Naive thymus-derived CD8-positive, alpha-beta T cell (primary cell): ENCODE measurements around the gene UGT1A8. TPM values are rescaled to one million over a fixed set of nuclear protein-coding genes. Genes with fewer than 3 reads are reported as not detected.
"Not testable (repeated sequence)": the region's sequence is repeated elsewhere in the genome, so short reads cannot be mapped to it uniquely, and the experiment has no call there.

Experiments
- ATAC-seq, 2 donors: fragments of 150-1000 bp; cut with Tn5 transposase in 1 of 2; sonication (Bioruptor Pico), chemical (Tn5 transposase) in 1 of 2; 1 replicate in 1 of 2; 2 replicates in 1 of 2; pipeline ENCODE4 v1.10.0; 2021; ENCODE audit warnings: mild to moderate bottlenecking in 2 of 2, moderate library complexity in 2 of 2
- POLR2A ChIA-PET: fragments of 350-600 bp; sonication (Branson Sonifier 250); formaldehyde crosslinking; loops from one replicate; lab custom pipeline; 2021; ENCODE audit warnings: antibody characterized with exemption; lab: Charles Lee
- DNase-seq, 10 donors: peaks; one replicate each; pipeline versions ENCODE4 v3.0.0 to v3.0.0-alpha.2; 2020 to 2022
- H3K27ac Mint-ChIP-seq, 10 donors: one replicate each; pipeline ENCODE4 v1.8.0; 2020 to 2022; ENCODE audit warnings: mild to moderate bottlenecking in 10 of 10, mixed read lengths in 10 of 10, moderate library complexity in 4 of 10, inconsistent platforms in 1 of 10
- H3K27me3 Mint-ChIP-seq, 5 donors: one replicate each; pipeline ENCODE4 v1.8.0; 2021 to 2022; ENCODE audit warnings: mixed read lengths in 5 of 5
- H3K36me3 Mint-ChIP-seq, 3 donors: one replicate each; pipeline ENCODE4 v1.8.0; 2020 to 2022; ENCODE audit warnings: mixed read lengths in 3 of 3, mild to moderate bottlenecking in 2 of 3, inconsistent platforms in 1 of 3
- H3K4me1 Mint-ChIP-seq, 4 donors: one replicate each; pipeline ENCODE4 v1.8.0; 2021 to 2022; ENCODE audit warnings: mixed read lengths in 4 of 4
- H3K4me3 Mint-ChIP-seq, 10 donors: one replicate each; pipeline ENCODE4 v1.8.0; 2020 to 2022; ENCODE audit warnings: mild to moderate bottlenecking in 10 of 10, mixed read lengths in 10 of 10, moderate library complexity in 6 of 10, inconsistent platforms in 1 of 10
- H3K9me3 Mint-ChIP-seq, 9 donors: one replicate each; pipeline ENCODE4 v1.8.0; 2020 to 2022; ENCODE audit warnings: mixed read lengths in 9 of 9, mild to moderate bottlenecking in 3 of 9, inconsistent platforms in 1 of 9, moderate library complexity in 1 of 9
- polyA plus RNA-seq, 3 donors: library from polyadenylated mRNA; unstranded; fragments of 300-500 nt; fragmentation: Illumina TruSeq; gene quantifications; one replicate each; pipeline ENCODE4 v1.2.3, GENCODE V29; 2021
- total RNA-seq, 8 experiments: library from RNA in 2 of 8; stranded (reverse) in 2 of 8; gene quantifications; one replicate each; pipeline ENCODE4 v1.2.3 and lab custom pipeline; 2021 to 2026

Gene UGT1A8
- total and polyA plus RNA-seq, 5 experiments from 2014 or later = not detected

- no peak overlapping the region for H3K27ac Mint-ChIP-seq
- H3K36me3 Mint-ChIP-seq = no peaks in the 10 kb centered on the region
- H3K4me1 Mint-ChIP-seq = peaks cover 0 to 6% (median 2%) of the 10 kb centered on the region in 4 donors
- H3K4me3 Mint-ChIP-seq = no peak overlapping the region
- DNase-seq = peak; percentile 22 to 83 (median 56)
- POLR2A ChIA-PET = no interaction called here
- peak; percentile 54 to 74 for ATAC-seq
- no peaks in the 10 kb centered on the region for H3K9me3 Mint-ChIP-seq
- peaks cover 4 to 40% (median 19%) of the 10 kb centered on the region in 5 donors for H3K27me3 Mint-ChIP-seq
Observed at GRCh38 chr2:233711312-233712008, 94.0 kb downstream of the UGT1A8 start.

- POLR2A ChIA-PET = no interaction called here
- H3K36me3 Mint-ChIP-seq = no peaks in the 10 kb centered on the region
- H3K27ac Mint-ChIP-seq = no peak within 1 kb of the TSS
Observed at GRCh38 chr2:233712611-233713261, 95.3 kb downstream of the UGT1A8 start, which contains the start of gene UGT1A5. TSS of gene UGT1A5 (plus strand) at chr2:233712907. CDS start at chr2:233712992, 85 bp downstream.

DNA sequence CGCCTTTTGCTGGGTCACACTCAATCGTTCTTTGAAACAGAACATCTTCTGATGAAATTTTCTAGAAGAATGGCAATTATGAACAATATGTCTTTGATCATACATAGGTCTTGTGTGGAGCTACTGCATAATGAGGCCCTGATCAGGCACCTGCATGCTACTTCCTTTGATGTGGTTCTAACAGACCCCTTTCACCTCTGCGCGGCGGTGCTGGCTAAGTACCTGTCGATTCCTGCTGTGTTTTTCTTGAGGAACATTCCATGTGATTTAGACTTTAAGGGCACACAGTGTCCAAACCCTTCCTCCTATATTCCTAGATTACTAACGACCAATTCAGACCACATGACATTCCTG is 95.8 kb downstream of the UGT1A8 start:
- DNase-seq (no peak), ATAC-seq (no peak)
- Mint-ChIP-seq H3K27me3 (peaks cover 7 to 57% (median 26%) of the 10 kb centered on the region in 5 donors), H3K9me3 (no peaks in the 10 kb centered on the region), H3K4me3 (peak overlapping the region in 1 of 10 donors; percentile 52), H3K36me3 (no peaks in the 10 kb centered on the region), H3K27ac (no peak overlapping the region), H3K4me1 (peaks cover 0 to 6% (median 2%) of the 10 kb centered on the region in 4 donors)
- POLR2A ChIA-PET = no interaction called here

More at GRCh38 chr2:233712611-233713261, 95.3 kb downstream of the UGT1A8 start, which contains the start of gene UGT1A5:
- H3K27me3 Mint-ChIP-seq = peaks cover 6 to 52% (median 24%) of the 10 kb centered on the region in 5 donors
- H3K4me3 Mint-ChIP-seq = peak within 1 kb of the TSS in 1 of 10 donors; percentile 52
- no peaks in the 10 kb centered on the region for H3K9me3 Mint-ChIP-seq
- H3K4me1 Mint-ChIP-seq = peaks cover 0 to 6% (median 2%) of the 10 kb centered on the region in 4 donors
- ATAC-seq (no peak), DNase-seq (no peak)

- DNase-seq (no peak), ATAC-seq (no peak)
- Mint-ChIP-seq H3K27me3 (peaks cover 9 to 66% (median 26%) of the 10 kb centered on the region in 5 donors), H3K36me3 (no peaks in the 10 kb centered on the region), H3K27ac (no peak overlapping the region), H3K9me3 (no peaks in the 10 kb centered on the region), H3K4me1 (peaks cover 0 to 6% (median 2%) of the 10 kb centered on the region in 4 donors), H3K4me3 (no peak overlapping the region)
- POLR2A ChIA-PET = no interaction called here
Observed at GRCh38 chr2:233714121-233714520, 96.7 kb downstream of the UGT1A8 start.

DNA sequence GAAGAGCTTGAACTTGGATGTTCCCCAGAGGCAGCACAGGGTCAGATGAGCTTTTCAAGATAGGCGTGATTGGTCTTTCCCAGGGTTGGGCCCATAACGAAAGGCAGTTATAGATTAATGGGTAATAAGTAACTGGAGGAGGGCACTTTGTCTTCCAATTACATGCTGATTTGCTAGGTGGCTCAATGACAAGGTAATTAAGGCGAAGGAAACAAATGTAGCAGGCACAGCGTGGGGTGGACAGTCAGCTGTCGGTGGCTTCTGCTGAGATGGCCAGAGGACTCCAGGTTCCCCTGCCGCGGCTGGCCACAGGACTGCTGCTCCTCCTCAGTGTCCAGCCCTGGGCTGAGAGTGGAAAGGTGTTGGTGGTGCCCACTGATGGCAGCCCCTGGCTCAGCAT is 101.1 kb downstream of the UGT1A8 start, which contains the start of gene UGT1A4:
Gene UGT1A4, plus strand, starts transcription at position 185 of the 400 bp plus-strand sequence. Its CDS starts 85 bp downstream, at position 270.
- H3K36me3 Mint-ChIP-seq = no peaks in the 10 kb centered on the region
- ATAC-seq = no peak
- POLR2A ChIA-PET = no interaction called here
- H3K27ac Mint-ChIP-seq = peak within 1 kb of the TSS in 1 of 10 donors; percentile 9
- H3K9me3 Mint-ChIP-seq = no peaks in the 10 kb centered on the region
- no peak for DNase-seq
- no peak within 1 kb of the TSS for H3K4me3 Mint-ChIP-seq
- H3K4me1 Mint-ChIP-seq = peaks cover 0 to 1% (median under 1%) of the 10 kb centered on the region in 4 donors
- H3K27me3 Mint-ChIP-seq = peaks cover 14 to 63% (median 29%) of the 10 kb centered on the region in 5 donors

GRCh38 chr2:233728723-233729301 is 111.4 kb downstream of the UGT1A8 start, which contains the start of gene UGT1A3:
TSS of gene UGT1A3 (plus strand) at chr2:233729042. CDS start at chr2:233729127, 85 bp downstream.
- no peak within 1 kb of the TSS for H3K27ac Mint-ChIP-seq
- no peaks in the 10 kb centered on the region for H3K4me1 Mint-ChIP-seq
- POLR2A ChIA-PET = no interaction called here
- DNase-seq (no peak), ATAC-seq (no peak)
- no peaks in the 10 kb centered on the region for H3K36me3 Mint-ChIP-seq
- peaks cover 4 to 53% (median 18%) of the 10 kb centered on the region in 5 donors for H3K27me3 Mint-ChIP-seq
- H3K9me3 Mint-ChIP-seq = peaks cover 0 to 3% (median 0%) of the 10 kb centered on the region in 9 donors
- H3K4me3 Mint-ChIP-seq = no peak within 1 kb of the TSS

DNA sequence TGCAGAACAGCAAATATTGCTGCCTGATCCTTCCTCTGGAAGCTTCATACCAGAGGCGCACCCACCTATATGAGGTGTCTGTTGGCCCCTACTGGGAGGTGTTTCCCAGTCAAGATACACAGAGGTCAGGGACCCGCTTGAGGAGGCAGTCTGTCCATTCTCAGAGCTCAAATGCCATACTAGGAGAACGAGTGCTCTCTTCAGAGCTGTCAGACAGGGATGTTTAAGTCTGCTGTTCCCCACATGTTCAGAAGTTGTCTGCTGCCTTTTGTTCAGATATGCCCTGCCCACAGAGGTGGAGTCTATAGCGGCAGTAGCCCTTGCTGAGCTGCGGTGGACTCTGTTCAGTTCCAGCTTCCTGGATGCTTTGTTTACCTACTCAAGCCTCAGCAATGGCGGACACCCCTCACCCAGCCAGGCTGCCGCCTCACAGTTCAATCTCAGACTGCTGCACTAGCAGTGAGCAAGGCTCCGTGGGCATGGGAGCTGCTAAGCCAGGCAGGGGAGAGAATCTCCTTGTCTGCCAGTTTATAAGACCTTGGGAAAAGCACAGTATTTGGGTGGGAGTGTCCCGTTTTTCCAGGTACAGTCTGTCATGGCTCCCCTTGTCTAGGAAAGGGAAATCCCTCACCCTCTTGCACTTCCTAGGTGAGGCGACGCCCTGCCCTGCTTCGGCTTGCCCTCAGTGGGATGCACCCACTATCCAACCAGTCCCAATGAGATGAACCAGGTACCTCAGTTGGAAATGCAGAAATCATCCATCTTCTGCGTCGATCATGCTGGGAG is 119.6 kb downstream of the UGT1A8 start:
- POLR2A ChIA-PET = not testable (repeated sequence)

DNA sequence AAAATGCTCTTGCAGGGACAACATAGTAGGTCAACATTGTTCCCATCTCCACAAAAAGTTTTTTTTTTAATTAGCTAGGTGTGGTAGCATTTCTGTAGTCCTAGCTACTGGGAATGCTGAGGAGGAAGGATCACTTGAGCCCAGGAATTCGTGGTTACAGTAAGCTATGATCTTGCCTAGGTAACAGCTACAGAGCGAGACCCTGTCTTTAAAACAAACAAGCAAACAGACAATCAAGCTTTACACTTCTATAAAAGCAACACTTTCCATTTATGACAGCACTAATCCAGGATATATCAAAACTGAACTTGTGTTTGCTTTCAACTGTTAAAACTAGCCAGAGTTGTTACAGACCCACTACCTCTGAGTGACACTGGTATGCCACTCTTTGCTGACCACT is 123.4 kb downstream of the UGT1A8 start:
- H3K27ac Mint-ChIP-seq = no peak overlapping the region
- no peak for ATAC-seq
- H3K27me3 Mint-ChIP-seq = peaks cover 10 to 47% (median 22%) of the 10 kb centered on the region in 5 donors
- peaks cover 0 to 3% (median 0%) of the 10 kb centered on the region in 9 donors for H3K9me3 Mint-ChIP-seq
- H3K4me3 Mint-ChIP-seq = no peak overlapping the region
- no peak for DNase-seq
- H3K36me3 Mint-ChIP-seq = no peaks in the 10 kb centered on the region
- no peaks in the 10 kb centered on the region for H3K4me1 Mint-ChIP-seq
- POLR2A ChIA-PET = no interaction called here

More for the DNA sequence above, 119.6 kb downstream of the UGT1A8 start:
- H3K9me3 Mint-ChIP-seq, H3K4me3 Mint-ChIP-seq, H3K36me3 Mint-ChIP-seq, H3K27ac Mint-ChIP-seq, ATAC-seq, DNase-seq, H3K4me1 Mint-ChIP-seq: not testable (repeated sequence)
- H3K27me3 Mint-ChIP-seq = peaks cover 17 to 63% (median 30%) of the 10 kb centered on the region in 5 donors

DNA sequence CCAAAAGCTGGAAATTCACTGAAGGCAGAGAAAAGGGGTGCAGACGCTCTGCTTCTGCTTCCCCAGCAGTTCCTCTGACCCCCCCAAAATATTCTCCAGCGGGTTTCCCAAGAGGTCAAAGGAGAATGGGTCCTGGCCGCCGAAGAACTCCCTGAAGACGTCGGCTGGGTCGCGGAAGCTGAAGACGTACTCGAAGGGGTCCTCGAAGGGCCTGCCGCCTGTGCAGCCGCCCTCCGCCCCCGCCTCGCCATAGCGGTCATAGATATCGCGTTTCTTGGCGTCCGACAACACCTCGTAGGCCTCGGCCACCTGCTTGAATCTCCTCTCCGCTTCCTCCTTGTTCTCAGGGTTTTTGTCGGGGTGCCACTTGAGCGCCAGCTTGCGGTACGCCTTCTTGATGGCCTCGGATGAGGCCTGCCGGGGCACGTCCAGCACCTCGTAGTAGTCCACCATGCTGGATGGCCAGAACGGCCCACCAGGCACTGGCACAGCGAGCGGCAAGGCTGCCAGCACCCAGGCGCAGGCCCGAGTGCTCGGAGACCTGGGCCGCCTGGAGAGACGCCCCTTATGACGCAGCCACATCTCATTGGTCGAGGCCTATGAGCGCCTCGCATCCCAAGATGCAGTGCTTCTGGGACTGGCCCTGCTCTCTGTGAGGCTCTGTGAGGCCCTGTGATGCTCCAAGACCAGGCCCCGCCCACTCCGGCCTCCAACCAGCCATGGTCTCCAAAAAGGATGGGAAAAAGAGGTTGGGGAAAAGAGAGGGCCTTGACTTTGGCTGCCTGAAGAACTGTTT is 126.2 kb downstream of the UGT1A8 start:
- POLR2A ChIA-PET = no interaction called here
- no peak overlapping the region for H3K4me3 Mint-ChIP-seq
- DNase-seq = no peak

GRCh38 chr2:233745073-233745755 is 127.8 kb downstream of the UGT1A8 start:
- POLR2A ChIA-PET = no interaction called here
- H3K27me3 Mint-ChIP-seq = peaks cover 4 to 34% (median 18%) of the 10 kb centered on the region in 5 donors
- ATAC-seq (no peak), DNase-seq (no peak)
- peaks cover 0 to 6% (median 3%) of the 10 kb centered on the region in 9 donors for H3K9me3 Mint-ChIP-seq
- H3K27ac Mint-ChIP-seq = no peak overlapping the region
- H3K4me3 Mint-ChIP-seq = no peak overlapping the region
- no peaks in the 10 kb centered on the region for H3K4me1 Mint-ChIP-seq
- peaks cover 0 to 5% (median 0%) of the 10 kb centered on the region in 3 donors for H3K36me3 Mint-ChIP-seq

More for the DNA sequence above, 126.2 kb downstream of the UGT1A8 start:
- Mint-ChIP-seq H3K36me3 (no peaks in the 10 kb centered on the region), H3K27ac (no peak overlapping the region), H3K4me1 (no peaks in the 10 kb centered on the region), H3K9me3 (no peaks in the 10 kb centered on the region), H3K27me3 (peaks cover 4 to 45% (median 18%) of the 10 kb centered on the region in 5 donors)
- no peak for ATAC-seq

- H3K4me1 Mint-ChIP-seq, H3K9me3 Mint-ChIP-seq, POLR2A ChIA-PET, H3K4me3 Mint-ChIP-seq, H3K36me3 Mint-ChIP-seq, ATAC-seq, DNase-seq, H3K27ac Mint-ChIP-seq: not testable (repeated sequence)
- H3K27me3 Mint-ChIP-seq = peaks cover 4 to 30% (median 18%) of the 10 kb centered on the region in 5 donors
Observed at GRCh38 chr2:233745838-233746237, 128.4 kb downstream of the UGT1A8 start.
